Body of pancreas (tissue), 4 donors: ENCODE measurements around the gene DYNC1I2. TPM values are rescaled to one million over a fixed set of nuclear protein-coding genes. Genes with fewer than 3 reads are reported as not detected.
"Not testable (repeated sequence)": the region's sequence is repeated elsewhere in the genome, so short reads cannot be mapped to it uniquely, and the experiment has no call there.

Experiments used
- ATAC-seq: fragments of 150-250 bp; one replicate; pipeline ENCODE4 v1.9.1; 2016
- DNase-seq, 4 donors: peaks; one replicate each; pipeline ENCODE4 v3.0.0-alpha.2; 2019
- H3K27ac ChIP-seq, 4 donors: fragments of 200-600 bp; sonication (generic); 1 replicate in 3 of 4; 2 replicates in 1 of 4; pipeline versions ENCODE4 v1.5.1 to v1.6.1; 2016 to 2019; ENCODE audit warnings: mild to moderate bottlenecking in 1 of 4, mixed read lengths in 1 of 4, moderate library complexity in 1 of 4
- H3K27me3 ChIP-seq, 2 donors: fragments of 200-600 bp; sonication (generic); one replicate each; pipeline ENCODE4 v1.6.0; 2016; ENCODE audit warnings: mild to moderate bottlenecking in 1 of 2
- H3K36me3 ChIP-seq, 2 donors: fragments of 200-600 bp; sonication (generic); replicated peaks in 1 of 2; 2 replicates each; pipeline ENCODE4 v1.5.1; 2016; ENCODE audit warnings: low read depth in 2 of 2; ENCODE audit not compliant: insufficient read depth in 1 of 2
- H3K4me1 ChIP-seq: fragments of 200-600 bp; sonication (generic); one replicate; pipeline ENCODE4 v1.6.0; 2016
- H3K4me3 ChIP-seq, 2 donors: fragments of 200-600 bp; sonication (generic); 1 replicate in 1 of 2; 2 replicates in 1 of 2; pipeline ENCODE4 v1.5.1; 2016 to 2019
- H3K9me3 ChIP-seq, 3 donors: fragments of 200-600 bp; sonication (generic); 1 replicate in 2 of 3; 2 replicates in 1 of 3; pipeline ENCODE4 v1.5.1; 2016
- POLR2A ChIP-seq, 3 donors: fragments of 450-650 bp; IDR thresholded peaks; one replicate each; pipeline ENCODE4 v1.6.1; 2016; ENCODE audit warnings: antibody characterized with exemption in 3 of 3, mild to moderate bottlenecking in 2 of 3
- WGBS, 2 donors: methylation state at CpG; one replicate each; pipeline ENCODE4 v1.1.5; 2017; 5-methylcytosine and 5-hydroxymethylcytosine counted together
- intact Hi-C: fragments of 100-400 bp; cut with DNase I; formaldehyde crosslinking; loops from one replicate; pipeline ENCODE4 v1.15.1; 2023
- total RNA-seq, 2 donors: library from RNA; depleted of rRNA; stranded (reverse); fragments of >200 nt; gene quantifications; one replicate each; pipeline ENCODE4 v1.1.0, GENCODE V29; 2016
- TF ChIP-seq, protein P1 (sequence below), 7 experiments: fragments of 450-650 bp in 4 of 7; fragments of 200-600 bp in 3 of 7; sonication (generic) in 3 of 7; IDR thresholded peaks; one replicate each; pipeline ENCODE4 v1.5.1; 2016 to 2019; ENCODE audit warnings: antibody characterized with exemption in 7 of 7

Gene DYNC1I2
- total RNA-seq, 2 donors from 2014 or later = 34.6 to 52.7 TPM

DNA sequence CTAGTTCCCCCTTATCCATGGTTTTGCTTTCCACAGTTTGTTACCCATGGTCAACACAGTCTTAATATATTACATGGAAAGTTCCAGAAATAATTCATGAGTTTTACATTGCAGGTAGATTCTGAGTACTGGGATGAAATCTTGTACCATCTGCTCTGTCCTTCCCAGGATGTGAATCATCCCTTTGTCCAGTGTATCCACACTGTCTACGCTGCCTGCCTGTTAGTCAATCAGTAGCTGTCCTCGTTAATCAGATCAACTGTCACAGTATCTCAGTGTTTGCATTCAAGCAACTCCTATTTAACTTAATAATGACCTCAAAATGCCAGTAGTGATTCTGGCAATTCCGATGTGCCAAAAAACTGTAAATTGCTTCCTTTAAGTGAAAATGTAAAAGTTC, 76.3 kb downstream of the DYNC1I2 start:
- 88% methylated on average over 3 of the region's 3 CpGs for WGBS, 2 donors

DNA sequence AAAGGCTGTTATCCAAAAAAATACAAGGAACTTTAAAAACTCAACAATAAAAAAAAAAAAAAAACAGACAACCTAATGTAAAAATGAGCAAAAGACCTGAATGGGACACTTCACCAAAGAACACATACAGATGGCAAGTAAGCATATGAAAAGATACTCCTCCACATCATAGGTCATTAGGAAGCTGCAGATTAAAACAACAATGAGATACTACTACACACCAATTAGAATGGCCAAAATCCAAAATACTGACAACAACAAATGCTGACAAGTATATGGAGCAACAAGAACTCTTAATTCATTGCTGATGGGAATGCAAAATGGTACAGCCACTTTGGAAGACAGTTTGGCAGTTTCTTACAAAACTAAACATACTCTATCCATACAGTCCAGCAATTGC, 84.2 kb downstream of the DYNC1I2 start:
- no peak for TF ChIP-seq POLR2A (IDR thresholded peaks at IDR 0.05)
- TF ChIP-seq, protein P1, sequence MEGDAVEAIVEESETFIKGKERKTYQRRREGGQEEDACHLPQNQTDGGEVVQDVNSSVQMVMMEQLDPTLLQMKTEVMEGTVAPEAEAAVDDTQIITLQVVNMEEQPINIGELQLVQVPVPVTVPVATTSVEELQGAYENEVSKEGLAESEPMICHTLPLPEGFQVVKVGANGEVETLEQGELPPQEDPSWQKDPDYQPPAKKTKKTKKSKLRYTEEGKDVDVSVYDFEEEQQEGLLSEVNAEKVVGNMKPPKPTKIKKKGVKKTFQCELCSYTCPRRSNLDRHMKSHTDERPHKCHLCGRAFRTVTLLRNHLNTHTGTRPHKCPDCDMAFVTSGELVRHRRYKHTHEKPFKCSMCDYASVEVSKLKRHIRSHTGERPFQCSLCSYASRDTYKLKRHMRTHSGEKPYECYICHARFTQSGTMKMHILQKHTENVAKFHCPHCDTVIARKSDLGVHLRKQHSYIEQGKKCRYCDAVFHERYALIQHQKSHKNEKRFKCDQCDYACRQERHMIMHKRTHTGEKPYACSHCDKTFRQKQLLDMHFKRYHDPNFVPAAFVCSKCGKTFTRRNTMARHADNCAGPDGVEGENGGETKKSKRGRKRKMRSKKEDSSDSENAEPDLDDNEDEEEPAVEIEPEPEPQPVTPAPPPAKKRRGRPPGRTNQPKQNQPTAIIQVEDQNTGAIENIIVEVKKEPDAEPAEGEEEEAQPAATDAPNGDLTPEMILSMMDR (IDR thresholded peaks at IDR 0.05) = no peak
- intact Hi-C loops = no loop called here

More for the DNA sequence above, 76.3 kb downstream of the DYNC1I2 start:
- no peaks in the 10 kb centered on the region for H3K27me3 ChIP-seq
- H3K27ac ChIP-seq = no peak overlapping the region
- DNase-seq = no peak
- peaks cover 0 to 4% of the 10 kb centered on the region in 2 donors for H3K36me3 ChIP-seq
- no peak for TF ChIP-seq POLR2A (IDR thresholded peaks at IDR 0.05)
- TF ChIP-seq, protein P1 (IDR thresholded peaks at IDR 0.05) = no peak
- ATAC-seq = no peak
- intact Hi-C loops = no loop called here
- no peaks in the 10 kb centered on the region for H3K4me1 ChIP-seq
- no peaks in the 10 kb centered on the region for H3K9me3 ChIP-seq
- H3K4me3 ChIP-seq = no peak overlapping the region

DNA sequence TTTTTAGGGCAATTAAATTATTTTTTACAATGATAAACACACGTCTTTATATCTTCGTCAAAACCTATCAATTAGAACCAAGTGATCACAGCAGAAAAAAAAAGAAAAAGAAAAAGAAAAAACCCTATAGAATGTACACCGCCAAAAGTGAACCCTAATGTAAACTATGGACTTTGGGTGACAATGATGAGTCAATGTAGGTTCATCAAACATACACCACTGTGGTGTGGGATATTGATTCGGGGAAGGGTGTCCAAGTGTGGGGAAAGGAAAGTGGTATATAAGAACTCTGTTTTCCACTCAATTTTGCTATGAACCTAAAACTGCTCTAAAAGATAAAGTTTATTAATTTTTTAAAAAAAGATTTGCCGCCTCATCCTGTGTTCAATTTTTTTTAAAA, 85.1 kb downstream of the DYNC1I2 start:
- Histone ChIP-seq H3K27ac (no peak overlapping the region), H3K36me3 (no peaks in the 10 kb centered on the region), H3K9me3 (peaks cover 0 to 4% (median 0%) of the 10 kb centered on the region in 3 donors), H3K4me1 (no peaks in the 10 kb centered on the region), H3K4me3 (no peak overlapping the region), H3K27me3 (no peaks in the 10 kb centered on the region)
- DNase-seq = no peak
- ATAC-seq = no peak
- TF ChIP-seq POLR2A (IDR thresholded peaks at IDR 0.05) = no peak
- TF ChIP-seq, protein P1 (IDR thresholded peaks at IDR 0.05) = no peak
- WGBS, 2 donors = 87 to 88% methylated on average over 5 of the region's 5 CpGs
- intact Hi-C loops = no loop called here

More for the DNA sequence above, 84.2 kb downstream of the DYNC1I2 start:
- no peak overlapping the region for H3K27ac ChIP-seq
- DNase-seq (no peak), ATAC-seq (no peak)
- H3K27me3 ChIP-seq = no peaks in the 10 kb centered on the region
- H3K36me3 ChIP-seq = no peaks in the 10 kb centered on the region
- no peaks in the 10 kb centered on the region for H3K4me1 ChIP-seq
- H3K4me3 ChIP-seq = no peak overlapping the region
- peaks cover 0 to 4% (median 0%) of the 10 kb centered on the region in 3 donors for H3K9me3 ChIP-seq

DNA sequence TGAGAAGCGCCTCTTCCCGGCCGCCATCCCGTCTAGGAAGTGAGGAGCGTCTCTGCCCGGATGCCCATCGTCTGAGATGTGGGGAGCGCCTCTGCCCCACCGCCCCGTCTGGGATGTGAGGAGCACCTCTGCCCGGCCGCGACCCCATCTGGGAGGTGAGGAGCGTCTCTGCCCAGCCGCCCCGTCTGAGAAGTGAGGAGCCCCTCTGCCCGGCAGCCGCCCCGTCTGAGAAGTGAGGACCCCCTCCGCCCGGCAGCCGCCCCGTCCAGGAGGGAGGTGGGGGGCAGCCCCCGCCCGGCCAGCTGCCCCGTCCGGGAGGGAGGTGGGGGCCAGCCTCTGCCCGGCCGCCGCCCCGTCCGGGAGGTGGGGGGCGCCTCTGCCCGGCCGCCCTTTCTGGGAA, 87.3 kb downstream of the DYNC1I2 start:
- 100% methylated on average over 5 to 8 of the region's 35 CpGs for WGBS, 2 donors
- DNase-seq, H3K9me3 ChIP-seq, H3K27me3 ChIP-seq, H3K4me3 ChIP-seq, H3K36me3 ChIP-seq, H3K27ac ChIP-seq, ATAC-seq, intact Hi-C loops, H3K4me1 ChIP-seq: not testable (repeated sequence)

DNA sequence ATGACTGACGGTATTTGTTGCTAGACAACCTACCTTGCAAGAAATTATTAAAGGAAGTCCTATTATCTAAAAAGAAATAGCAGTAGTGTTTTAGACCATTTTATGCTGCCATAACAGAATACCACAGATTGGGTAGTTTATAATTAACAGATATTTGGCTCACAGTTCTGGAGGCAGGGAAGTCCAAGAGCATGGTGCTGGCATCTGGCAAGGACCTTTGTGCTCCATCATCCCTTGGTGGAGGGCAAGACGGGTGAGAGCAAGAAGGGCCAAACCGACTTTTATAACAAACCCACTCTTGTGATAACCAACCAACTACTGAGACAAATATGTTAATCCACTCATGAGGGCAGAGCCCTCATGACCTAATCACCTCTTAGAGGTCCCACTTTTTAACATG, 91.2 kb downstream of the DYNC1I2 start:
- Histone ChIP-seq H3K27ac (no peak overlapping the region), H3K9me3 (peaks cover 0 to 4% (median 0%) of the 10 kb centered on the region in 3 donors), H3K36me3 (no peaks in the 10 kb centered on the region), H3K4me1 (no peaks in the 10 kb centered on the region), H3K27me3 (no peaks in the 10 kb centered on the region), H3K4me3 (no peak overlapping the region)
- DNase-seq = no peak
- intact Hi-C loops = no loop called here
- WGBS, 2 donors = 89 to 98% methylated on average over 3 of the region's 3 CpGs
- TF ChIP-seq, protein P1 (IDR thresholded peaks at IDR 0.05) = no peak
- no peak for TF ChIP-seq POLR2A (IDR thresholded peaks at IDR 0.05)
- ATAC-seq = no peak
